K562 (cell line): ENCODE results near the gene PXK. TPM values are rescaled to one million over a fixed set of nuclear protein-coding genes. Genes with fewer than 3 reads are reported as not detected.
A peak's percentile ranks its signal among the peaks of the same experiment; 100 is the strongest.

Experiments used
- CEBPB ChIP-seq: fragments of 450-650 bp; IDR thresholded peaks from 2 replicates; pipeline ENCODE4 v1.6.1; 2016; ENCODE audit warnings: missing genetic modification characterization, missing compliant biosample characterization
- ETV1 ChIP-seq: fragments of 450-650 bp; conservative IDR thresholded peaks from 2 replicates; pipeline ENCODE4 v1.6.1; 2016; ENCODE audit warnings: missing genetic modification characterization, control low read depth, low read depth, missing compliant biosample characterization
- HDAC2 ChIP-seq: fragments of 450-650 bp; IDR thresholded peaks from 2 replicates; pipeline ENCODE4 v1.6.1; 2016; ENCODE audit warnings: mild to moderate bottlenecking
- ID3 ChIP-seq, 2 experiments: fragments of 250-450 bp in 1 of 2; fragments of 450-650 bp in 1 of 2; sonication (Bioruptor Pico) in 1 of 2; IDR thresholded peaks; 2 replicates each; pipeline versions ENCODE4 v1.6.1 to v1.8.0; 2016 to 2021; ENCODE audit warnings: mild to moderate bottlenecking in 2 of 2, moderate library complexity in 2 of 2, missing compliant biosample characterization in 1 of 2, missing genetic modification characterization in 1 of 2
- LCOR ChIP-seq: sonication (generic); formaldehyde crosslinking; IDR thresholded peaks from 2 replicates; pipeline ENCODE4 v1.8.0; 2022; ENCODE audit warnings: mild to moderate bottlenecking, missing genetic modification reagents
- MAFK ChIP-seq: IDR thresholded peaks from 2 replicates; pipeline ENCODE4 v1.6.1; 2011; ENCODE audit warnings: low read length, improper control_type of control experiment
- MGA ChIP-seq: fragments of 450-650 bp; IDR thresholded peaks from 2 replicates; pipeline ENCODE4 v1.6.1; 2016; ENCODE audit warnings: mild to moderate bottlenecking, moderate library complexity
- TCF7 ChIP-seq: sonication (generic); IDR thresholded peaks from 2 replicates; pipeline ENCODE4 v1.6.1; 2016; ENCODE audit warnings: antibody characterized with exemption, borderline replicate concordance
- THAP12 ChIP-seq: fragments of 250-450 bp; sonication (Bioruptor Pico); IDR thresholded peaks from 2 replicates; pipeline ENCODE4 v1.9.0; 2021; ENCODE audit warnings: mild to moderate bottlenecking, inconsistent platforms
- polyA plus RNA-seq, 8 experiments: library from polyadenylated mRNA; depleted of rRNA in 4 of 8; stranded (reverse) in 5 of 8; unstranded in 3 of 8; fragments of >200 nt; fragmentation: Nextera tagmentation in 2 of 8; fragmentation: Illumina TruSeq in 1 of 8; extraction: Ambion mirVana in 2 of 8; extraction: Trizol in 1 of 8; gene quantifications; 2 replicates each; pipeline versions ENCODE4 v1.2.1 to v1.2.3, GENCODE V29; 2011 to 2014; ENCODE audit warnings: inconsistent platforms in 1 of 8, missing spikeins in 1 of 8
- total RNA-seq, 7 experiments: library from RNA; depleted of rRNA in 6 of 7; stranded (reverse); fragments of >200 nt in 6 of 7; fragmentation: Illumina TruSeq in 2 of 7; extraction: Trizol in 2 of 7; gene quantifications; 2 replicates each; pipeline versions ENCODE4 v1.2.1 to v1.2.3, GENCODE V29; 2011 to 2021; ENCODE audit warnings: low replicate concordance in 1 of 7
- TF ChIP-seq, protein P1 (sequence below), 2 experiments: fragments of 450-650 bp in 1 of 2; sonication (generic) in 1 of 2; formaldehyde crosslinking in 1 of 2; IDR thresholded peaks in 1 of 2; conservative IDR thresholded peaks in 1 of 2; 2 replicates each; pipeline versions ENCODE4 v1.6.1 to v1.8.1; 2016 to 2023; ENCODE audit warnings: mild to moderate bottlenecking in 2 of 2, moderate library complexity in 2 of 2, inconsistent platforms in 1 of 2, missing genetic modification reagents in 1 of 2

PXK gene
- total and polyA plus RNA-seq, 9 of the 15 experiments (the other 6 are each of a cell fraction or from before 2014, with no cell fraction given), result 3.3 to 19.9 (median 11.3) TPM

- peak; percentile 64 for TF ChIP-seq ETV1 (tag)
- no peak for TF ChIP-seq MGA
- TF ChIP-seq, protein P1, sequence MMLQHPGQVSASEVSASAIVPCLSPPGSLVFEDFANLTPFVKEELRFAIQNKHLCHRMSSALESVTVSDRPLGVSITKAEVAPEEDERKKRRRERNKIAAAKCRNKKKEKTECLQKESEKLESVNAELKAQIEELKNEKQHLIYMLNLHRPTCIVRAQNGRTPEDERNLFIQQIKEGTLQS (IDR thresholded peaks at IDR 0.05), result peak; percentile 85
- TF ChIP-seq, protein P1 (CRISPR knock-in tag; conservative IDR thresholded peaks at IDR 0.05), result no peak
- TF ChIP-seq TCF7, result 0 out of 2 replicates have a peak, but pooled peaks have one; percentile 50
- peak; percentile 98 for TF ChIP-seq HDAC2
- 0 out of 2 replicates have a peak, but pooled peaks have one; percentile 5 for TF ChIP-seq MAFK
- no peak for TF ChIP-seq ID3 (CRISPR knock-in tag; IDR thresholded peaks at IDR 0.05)
- peak; percentile 94 for TF ChIP-seq ID3 (tag; IDR thresholded peaks at IDR 0.05)
- TF ChIP-seq CEBPB (tag), result peak; percentile 97
- TF ChIP-seq THAP12 (CRISPR knock-in tag), result no peak
- TF ChIP-seq LCOR (CRISPR knock-in tag), result no peak
Measured at GRCh38 chr3:58471025-58471887, 138.6 kb downstream of the PXK start (continued).
